HG03565 (cell line): ENCODE data around the gene PRPF6.

Experiments used
- ATAC-seq: cut with Tn5 transposase; IDR thresholded peaks from one replicate; pipeline ENCODE4 v1.9.1; 2021; ENCODE audit warnings: mild to moderate bottlenecking, moderate library complexity; ENCODE audit not compliant: unreplicated experiment

PRPF6 gene

DNA sequence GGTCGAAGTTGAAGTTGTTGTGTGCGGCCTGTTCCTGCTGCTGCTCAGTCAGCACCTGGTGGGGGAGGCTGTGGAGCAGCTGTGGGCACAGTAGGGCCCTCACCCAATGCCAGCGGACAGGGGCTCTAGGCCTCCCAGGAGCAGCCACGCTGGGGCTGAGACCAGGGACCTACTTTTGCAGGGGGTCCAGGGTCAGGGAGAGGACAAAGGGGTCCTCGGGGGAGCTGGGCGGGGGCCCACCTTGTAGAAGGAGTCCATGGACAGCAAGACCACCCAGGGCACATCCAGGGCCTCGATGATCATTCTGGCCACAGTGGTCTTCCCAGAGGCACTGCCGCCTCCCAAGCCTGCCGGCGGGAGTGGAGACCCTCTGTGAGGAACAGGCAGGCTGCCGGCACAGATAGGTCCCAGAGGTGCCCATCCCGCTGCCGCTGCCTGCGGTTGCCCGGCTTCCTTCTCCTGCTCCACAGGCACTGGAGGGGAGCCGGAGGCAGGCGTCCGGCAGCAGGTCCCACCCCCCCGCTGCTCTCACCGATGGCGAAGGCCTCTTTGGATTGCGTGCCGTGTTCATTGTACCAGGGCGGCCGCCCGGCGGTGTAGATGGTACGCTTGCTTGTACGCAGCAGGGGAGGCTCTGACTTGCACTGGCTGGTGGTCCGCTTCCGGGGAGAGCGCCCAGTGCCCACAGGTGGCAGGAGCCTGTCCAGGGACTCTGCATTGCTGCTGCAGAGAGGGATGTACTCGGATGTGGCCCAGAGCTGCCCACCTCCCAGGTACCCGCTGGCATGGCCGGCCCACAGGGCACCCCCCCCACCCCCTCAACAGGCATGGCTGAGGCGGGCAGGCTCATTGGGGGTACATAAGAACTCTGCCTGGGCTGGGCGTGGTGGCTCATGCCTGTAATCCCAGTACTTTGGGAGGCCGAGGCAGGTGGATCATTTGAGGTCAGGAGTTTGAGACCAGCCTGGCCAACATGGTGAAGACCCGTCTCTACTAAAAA, 34.7 kb upstream of the PRPF6 start:
- no peak for ATAC-seq

- ATAC-seq = no peak
These were observed 33.8 kb upstream of the PRPF6 start for GRCh38 chr20:63946986-63947637.

DNA sequence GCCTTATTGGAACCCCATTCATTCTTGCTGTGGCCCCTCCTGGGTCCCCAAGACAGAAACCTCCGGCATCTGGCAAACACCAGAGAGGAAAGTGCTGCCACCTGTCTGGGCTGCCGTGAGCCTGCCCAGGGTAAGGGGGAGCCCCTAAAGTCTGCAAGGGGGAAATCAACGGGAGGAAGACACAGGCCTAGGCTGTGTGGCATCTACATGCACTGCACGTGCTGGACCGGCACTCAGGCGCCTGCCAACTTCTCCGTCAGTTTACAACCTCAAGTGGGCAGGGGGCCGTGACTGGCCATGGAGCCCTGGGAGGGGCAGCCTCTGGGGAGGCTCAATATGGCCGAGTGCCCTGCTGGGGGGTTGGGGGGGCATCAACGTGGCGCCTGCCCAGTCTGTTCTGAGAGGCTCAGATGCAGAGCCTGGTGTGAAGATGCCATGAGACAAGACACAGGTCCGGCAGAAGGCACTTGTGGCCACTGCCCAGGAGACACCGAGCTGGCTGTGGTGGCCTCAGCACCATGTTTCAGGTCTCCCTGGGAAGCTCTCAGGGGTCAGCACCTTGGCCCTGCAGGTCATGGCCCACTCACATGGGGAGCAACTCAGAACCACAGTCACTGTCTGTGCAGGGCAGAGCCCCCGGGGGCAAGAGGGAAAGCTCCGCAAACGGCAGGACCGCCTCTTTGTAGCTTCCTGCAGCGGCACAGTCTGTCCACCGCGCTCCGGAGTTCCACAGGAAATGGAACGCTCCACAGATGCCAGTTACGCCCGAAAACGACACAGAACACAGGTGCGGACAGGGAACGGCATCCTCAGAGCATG, 33.1 kb upstream of the PRPF6 start:
- ATAC-seq = no peak

DNA sequence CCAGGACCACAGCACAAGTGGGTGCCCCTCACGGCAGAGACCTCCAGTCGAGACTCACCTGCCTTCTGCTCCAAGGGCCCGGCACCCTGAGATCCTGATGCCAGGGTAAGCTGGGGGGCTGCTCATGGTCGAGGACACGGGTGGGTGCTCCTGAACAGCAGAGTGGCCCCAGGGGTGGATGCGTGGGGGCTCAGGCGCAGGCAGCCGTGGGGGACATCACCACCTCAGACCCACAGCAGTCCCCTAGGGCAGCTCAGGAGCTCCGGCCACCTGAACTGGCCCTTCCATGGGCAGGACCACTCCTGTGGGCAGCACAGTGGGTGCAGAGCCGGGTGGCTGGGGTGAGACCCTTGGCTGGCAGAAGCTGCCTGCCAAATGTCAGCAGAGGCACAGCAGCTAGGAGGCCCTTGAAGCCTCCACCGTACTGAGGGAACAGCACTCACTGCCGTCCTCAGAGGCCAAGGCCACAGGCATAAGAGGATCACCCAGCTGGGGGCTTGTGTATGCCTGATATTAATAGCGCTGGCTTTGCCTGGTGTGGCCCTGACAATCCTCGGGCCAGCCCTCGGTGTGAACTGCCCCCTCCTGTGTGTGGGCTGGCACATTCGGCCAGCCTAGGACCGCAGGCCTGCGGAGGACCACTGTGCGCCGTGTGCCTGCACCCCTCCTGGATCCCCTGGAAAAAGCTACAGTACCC, 30.1 kb upstream of the PRPF6 start:
- ATAC-seq = no peak

DNA sequence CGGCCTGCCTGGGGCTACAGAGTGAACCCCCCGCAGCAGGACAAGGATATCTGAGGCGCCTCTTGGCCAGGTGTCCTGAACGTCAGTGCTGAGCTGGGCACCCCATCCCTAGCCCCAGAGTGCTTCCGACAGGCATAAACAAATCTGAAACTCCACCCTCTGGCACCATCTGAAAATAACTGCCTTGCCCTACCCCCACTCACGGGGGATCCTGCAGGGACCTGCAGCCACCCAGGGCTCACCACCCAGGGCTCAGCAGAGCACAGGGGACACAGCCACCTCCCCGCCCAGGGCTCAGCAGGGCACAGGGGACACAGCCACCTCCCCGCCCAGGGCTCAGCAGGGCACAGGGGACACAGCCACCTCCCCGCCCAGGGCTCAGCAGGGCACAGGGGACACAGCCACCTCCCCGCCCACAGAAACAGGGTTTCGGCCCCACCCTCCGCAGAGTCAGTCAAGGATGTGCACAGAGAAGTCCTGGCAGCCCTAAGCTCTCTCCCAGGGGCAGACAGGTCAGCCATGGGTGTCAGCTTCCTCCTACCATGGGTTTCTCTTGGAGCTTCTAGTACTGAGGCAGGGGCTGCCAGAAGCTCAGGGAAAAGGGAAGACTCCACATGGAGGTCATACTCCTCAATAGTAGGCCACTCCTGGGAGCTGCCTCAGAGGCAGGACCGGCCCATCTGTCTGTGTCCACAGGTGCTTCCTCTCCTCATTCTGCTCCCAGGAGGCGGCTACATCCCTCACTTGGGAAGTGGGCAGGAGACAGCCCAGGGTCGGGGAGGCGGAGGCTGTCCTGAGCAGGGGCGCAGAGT, 29.3 kb upstream of the PRPF6 start:
- no peak for ATAC-seq

- no peak for ATAC-seq
These were observed 28.8 kb upstream of the PRPF6 start for GRCh38 chr20:63952210-63952535.

DNA sequence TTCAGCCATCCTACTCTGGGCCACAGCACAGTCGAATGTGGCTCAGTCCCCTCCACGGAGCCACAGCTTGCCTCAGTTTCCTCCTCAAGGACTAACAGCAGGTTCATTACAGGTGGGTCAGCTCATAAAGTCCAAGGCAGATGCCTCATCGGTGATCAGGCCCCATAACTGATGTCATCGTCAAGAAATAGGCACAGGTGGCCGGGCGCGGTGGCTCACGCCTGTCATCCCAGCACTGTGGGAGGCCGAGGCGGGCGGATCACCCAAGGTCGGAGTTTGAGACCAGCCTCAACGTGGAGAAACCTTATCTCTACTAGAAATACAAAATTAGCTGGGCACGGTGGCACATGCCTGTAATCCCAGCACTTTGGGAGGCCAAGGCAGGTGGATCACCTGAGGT, 28.2 kb upstream of the PRPF6 start:
- no peak for ATAC-seq

DNA sequence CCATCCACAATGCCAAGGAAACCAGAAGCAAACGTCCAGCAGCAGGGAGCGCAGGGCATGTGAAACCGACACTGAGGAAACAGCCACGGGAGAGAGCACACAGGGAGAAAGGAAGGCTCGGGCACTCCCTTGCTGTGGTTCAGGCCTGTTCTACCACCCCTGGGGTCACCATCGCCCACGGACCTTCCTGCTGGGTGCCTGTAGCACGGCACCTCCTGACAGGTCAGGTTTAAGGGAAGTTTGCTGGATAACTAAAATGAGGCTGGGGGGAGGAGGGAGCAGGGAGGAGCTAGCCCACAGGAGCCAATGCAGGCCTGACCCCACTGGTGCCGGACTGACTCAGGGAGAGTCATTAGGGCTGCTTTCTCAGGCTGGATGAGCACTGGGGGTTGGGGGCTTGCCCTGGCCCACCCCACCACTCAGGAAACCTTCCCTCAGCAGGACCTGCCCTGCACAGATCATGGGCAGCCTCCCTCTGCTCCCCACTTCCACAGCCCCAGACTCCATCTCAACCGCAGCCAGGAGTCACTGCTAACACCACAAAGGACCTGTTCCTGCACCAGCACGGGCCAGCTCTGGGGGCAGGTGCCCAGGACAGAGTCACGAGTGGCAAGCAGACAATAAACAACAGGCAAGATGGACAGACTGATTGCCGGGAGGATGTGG, 27.0 kb upstream of the PRPF6 start:
- no peak for ATAC-seq

GRCh38 chr20:63955281-63955826, 25.6 kb upstream of the PRPF6 start:
- peak; percentile 17 for ATAC-seq

- ATAC-seq = peak; percentile 55
These were observed 24.9 kb upstream of the PRPF6 start, which contains the start of gene UCKL1 for GRCh38 chr20:63955827-63956663. Gene UCKL1 (minus strand): TSS chr20:63956416. CDS start chr20:63956372, 44 bp downstream.

DNA sequence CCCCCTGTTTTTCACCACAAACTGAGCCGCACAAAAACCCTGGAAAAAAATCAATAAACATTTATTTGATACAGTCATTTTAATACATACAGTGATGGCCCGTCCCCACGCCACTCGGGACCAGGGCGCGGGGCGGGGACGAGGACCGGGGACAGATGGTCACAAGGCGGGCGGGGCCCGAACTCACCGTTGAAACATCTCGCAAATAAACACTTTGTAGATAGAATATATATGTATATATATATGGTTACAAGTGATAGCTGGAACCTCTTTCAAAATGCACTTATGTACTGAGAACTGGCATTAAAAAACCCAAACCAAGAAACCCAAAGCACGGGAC, 24.3 kb upstream of the PRPF6 start:
- ATAC-seq = peak; percentile 11

DNA sequence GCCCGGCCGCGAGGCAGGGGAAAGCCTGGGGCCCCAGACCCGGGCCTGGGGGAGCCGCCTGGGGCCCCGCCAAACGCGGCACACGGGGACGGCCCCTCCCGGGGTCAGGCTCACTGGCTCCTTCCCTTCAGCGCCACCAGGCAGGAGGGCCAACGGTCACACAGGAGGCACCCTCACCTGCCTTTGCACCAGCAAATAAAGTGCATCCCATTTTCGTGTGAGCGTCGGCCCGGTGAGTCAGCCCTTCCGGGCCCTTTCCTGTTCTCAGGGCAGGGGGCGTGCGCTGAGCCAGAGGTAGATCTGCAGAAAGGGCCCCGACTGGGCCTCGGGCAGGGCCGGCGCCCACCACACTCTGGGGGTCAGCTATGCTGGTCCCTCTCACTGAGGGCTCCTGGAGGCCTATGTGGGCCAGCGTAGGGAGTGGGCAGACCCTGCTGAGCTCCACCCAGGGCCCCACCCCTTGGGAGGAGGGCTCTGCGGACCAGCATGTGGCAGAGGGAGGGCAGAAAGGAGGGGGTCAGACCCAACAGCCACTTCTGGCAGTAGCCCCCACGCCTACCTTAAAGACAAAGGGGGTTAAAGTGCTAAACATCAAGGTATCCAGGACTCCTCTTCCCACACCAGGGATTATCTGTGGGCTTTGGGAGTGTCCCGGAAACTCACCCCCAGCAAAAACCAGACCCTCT, 23.8 kb upstream of the PRPF6 start:
- ATAC-seq = no peak

GRCh38 chr20:63957690-63958441, 23.1 kb upstream of the PRPF6 start:
- ATAC-seq = no peak

GRCh38 chr20:63958471-63958870, 22.5 kb upstream of the PRPF6 start:
- no peak for ATAC-seq

- ATAC-seq = no peak
These were observed 21.8 kb upstream of the PRPF6 start for GRCh38 chr20:63958964-63959698.

DNA sequence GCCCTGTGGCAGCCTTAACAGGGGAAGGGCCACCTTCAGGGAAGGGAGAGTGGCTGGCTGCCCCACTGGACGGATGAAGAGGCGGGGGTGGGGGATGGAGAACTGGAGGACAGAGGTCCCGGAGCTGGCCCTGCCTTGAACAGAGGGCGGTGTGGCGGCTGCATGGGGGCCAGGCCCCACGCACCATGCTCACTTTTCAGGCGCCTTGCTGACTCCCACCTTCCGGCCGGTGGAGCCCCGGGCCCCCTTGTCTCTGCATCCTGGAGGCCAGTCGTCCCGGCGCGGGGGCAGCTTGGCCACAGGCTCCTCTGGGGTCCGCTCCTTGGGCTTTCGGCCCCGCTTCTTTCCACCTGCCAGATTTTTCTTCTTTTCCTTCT, 21.2 kb upstream of the PRPF6 start:
- ATAC-seq = no peak
